HepG2 (cell line): ENCODE data around the gene AP1AR. TPM values are rescaled to one million over a fixed set of nuclear protein-coding genes. Genes with fewer than 3 reads are reported as not detected.
A peak's percentile ranks its signal among the peaks of the same experiment; 100 is the strongest.
"Not testable (repeated sequence)": the region's sequence is repeated elsewhere in the genome, so short reads cannot be mapped to it uniquely, and the experiment has no call there.

ENCODE experiments used
- ATAC-seq: fragments of 200-7000 bp; cut with Tn5 transposase; 3 replicates; pipeline ENCODE4 v1.9.1; 2020; ENCODE audit warnings: mild to moderate bottlenecking, moderate library complexity
- BruUV-seq: library from RNA; stranded (reverse); fragments of 400-500 nt; replicated peaks from 2 replicates; lab custom pipeline; 2021; lab: Mats Ljungman, UMichigan
- CTCF ChIA-PET: fragments of 300-600 bp; formaldehyde crosslinking; extraction: SDS; loops from one replicate; lab custom pipeline; 2021; ENCODE audit warnings: low total read pairs, inconsistent platforms, low intra/inter-chr PET ratio; lab: Yijun Ruan, JAX
- POLR2A ChIA-PET: fragments of 350-600 bp; sonication (Branson Sonifier 250); formaldehyde crosslinking; loops from one replicate; lab custom pipeline; 2020; ENCODE audit warnings: antibody characterized with exemption, inconsistent platforms; lab: Yijun Ruan, JAX
- DNase-seq: peaks from one replicate; pipeline ENCODE4 v3.0.0-alpha.2; 2015; ENCODE audit warnings: low spot score
- FAIRE-seq: peaks from 3 replicates; lab custom pipeline; 2011; peaks lifted over from hg19 to GRCh38; lab: Jason Lieb, UNC
- H2AFZ ChIP-seq: one replicate; pipeline ENCODE4 v1.6.1; 2011; ENCODE audit warnings: low read length, inconsistent platforms
- H3K27ac ChIP-seq: fragments of 300-600 bp; 3 replicates; pipeline ENCODE4 v1.8.0; 2011; ENCODE audit warnings: mixed run types, mild to moderate bottlenecking, mixed read lengths, low read length, inconsistent platforms; ENCODE audit not compliant: insufficient read depth; ENCODE audit errors: extremely low read length
- H3K27me3 ChIP-seq, 2 experiments: fragments of 200-600 bp in 1 of 2; 2 replicates in 1 of 2; 3 replicates in 1 of 2; pipeline versions ENCODE4 v1.6.0 to v1.8.0; 2011; ENCODE audit warnings: low read length in 2 of 2, mild to moderate bottlenecking in 2 of 2, moderate library complexity in 2 of 2, inconsistent platforms in 1 of 2; ENCODE audit not compliant: insufficient read depth in 2 of 2, control insufficient read depth in 1 of 2
- H3K36me3 ChIP-seq, 2 experiments: fragments of 200-600 bp in 1 of 2; replicated peaks in 1 of 2; 2 replicates in 1 of 2; 3 replicates in 1 of 2; pipeline versions ENCODE4 v1.5.1 to v1.8.0; 2011; ENCODE audit warnings: low read length in 2 of 2, inconsistent platforms in 1 of 2; ENCODE audit not compliant: insufficient read depth in 2 of 2, control insufficient read depth in 1 of 2
- H3K4me1 ChIP-seq: 2 replicates; pipeline ENCODE4 v1.5.1; 2012; ENCODE audit warnings: low read length, inconsistent platforms; ENCODE audit not compliant: insufficient read depth
- H3K4me2 ChIP-seq: 2 replicates; pipeline ENCODE4 v1.6.0; 2011; ENCODE audit warnings: low read depth, low read length, inconsistent platforms
- H3K4me3 ChIP-seq, 3 experiments: fragments of 200-600 bp in 1 of 3; sonication (generic), shearing (Covaris generic) in 1 of 3; replicated peaks in 1 of 3; 2 replicates each; pipeline ENCODE4 v1.5.1; 2011 to 2016; ENCODE audit warnings: low read length in 3 of 3, inconsistent platforms in 2 of 3, low read depth in 2 of 3, mild to moderate bottlenecking in 2 of 3, control low read depth in 1 of 3, mixed read lengths in 1 of 3; ENCODE audit not compliant: insufficient read depth in 1 of 3
- H3K79me2 ChIP-seq: one replicate; pipeline ENCODE4 v1.6.1; 2011; ENCODE audit warnings: low read length, inconsistent platforms; ENCODE audit not compliant: insufficient read depth
- H3K9ac ChIP-seq: 2 replicates; pipeline ENCODE4 v1.6.0; 2011; ENCODE audit warnings: mild to moderate bottlenecking, low read depth, low read length, inconsistent platforms; ENCODE audit not compliant: insufficient read depth
- H3K9me3 ChIP-seq: 2 replicates; pipeline ENCODE4 v1.5.1; 2012; ENCODE audit warnings: mild to moderate bottlenecking, low read length
- H4K20me1 ChIP-seq: 2 replicates; pipeline ENCODE4 v1.6.0; 2011; ENCODE audit warnings: inconsistent platforms, mild to moderate bottlenecking, low read length, moderate library complexity; ENCODE audit not compliant: insufficient read depth
- ARNTL ChIP-seq: sonication (generic); formaldehyde crosslinking; IDR thresholded peaks from 2 replicates; pipeline ENCODE4 v1.4.0; 2020; ENCODE audit warnings: mild to moderate bottlenecking, missing genetic modification reagents
- ATF2 ChIP-seq: sonication (generic); formaldehyde crosslinking; IDR thresholded peaks from 2 replicates; pipeline ENCODE4 v1.4.0; 2020; ENCODE audit warnings: missing genetic modification reagents
- CREB3 ChIP-seq: sonication (generic); formaldehyde crosslinking; IDR thresholded peaks from 2 replicates; pipeline ENCODE4 v1.5.0; 2020; ENCODE audit warnings: missing genetic modification reagents
- ELF4 ChIP-seq: sonication (generic); formaldehyde crosslinking; IDR thresholded peaks from 2 replicates; pipeline ENCODE4 v1.5.0; 2020; ENCODE audit warnings: missing genetic modification reagents, mild to moderate bottlenecking, moderate library complexity, borderline replicate concordance
- ETV5 ChIP-seq: IDR thresholded peaks from 2 replicates; pipeline ENCODE4 v1.6.1; 2018; ENCODE audit warnings: missing biosample characterization, missing genetic modification reagents, inconsistent platforms, borderline replicate concordance
- GFI1 ChIP-seq: sonication (generic); formaldehyde crosslinking; IDR thresholded peaks from 2 replicates; pipeline ENCODE4 v1.5.0; 2020; ENCODE audit warnings: missing genetic modification reagents, mild to moderate bottlenecking, borderline replicate concordance
- NR2C2 ChIP-seq: sonication (generic); formaldehyde crosslinking; IDR thresholded peaks from 2 replicates; pipeline ENCODE4 v1.4.0; 2020; ENCODE audit warnings: missing genetic modification reagents, mild to moderate bottlenecking, moderate library complexity, borderline replicate concordance
- TBL1XR1 ChIP-seq: fragments of 150-350 bp; IDR thresholded peaks from 2 replicates; pipeline ENCODE4 v1.6.1; 2014; ENCODE audit warnings: borderline replicate concordance, low read length; ENCODE audit not compliant: partially characterized antibody
- ZNF232 ChIP-seq: sonication (generic); formaldehyde crosslinking; IDR thresholded peaks from 2 replicates; pipeline ENCODE4 v1.4.0; 2020; ENCODE audit warnings: missing genetic modification reagents, borderline replicate concordance
- ZNF567 ChIP-seq: sonication (generic); formaldehyde crosslinking; IDR thresholded peaks from 2 replicates; pipeline ENCODE4 v1.8.1; 2023; ENCODE audit warnings: mild to moderate bottlenecking, missing genetic modification reagents, borderline replicate concordance
- ZNF574 ChIP-seq: sonication (generic); formaldehyde crosslinking; IDR thresholded peaks from 2 replicates; pipeline ENCODE4 v1.4.0; 2020; ENCODE audit warnings: missing genetic modification reagents
- WGBS: methylation state at CpG from one replicate; pipeline ENCODE4 v1.1.6; 2017; ENCODE audit warnings: low lambda C conversion rate; 5-methylcytosine and 5-hydroxymethylcytosine counted together
- in situ Hi-C: cut with HindIII; loops from 2 replicates; pipeline ENCODE4 v1.10.0; 2017; ENCODE audit warnings: low pct_unique_long_range_greater_than_20kb; ENCODE audit not compliant: extremely low pct_ligation_motif_present
- intact Hi-C: fragments of 100-400 bp; cut with micrococcal nuclease; formaldehyde crosslinking; loops from one replicate; pipeline ENCODE4 v1.10.0; 2022; ENCODE audit not compliant: unreplicated experiment
- polyA plus RNA-seq, 8 experiments: library from polyadenylated mRNA; depleted of rRNA in 3 of 8; stranded (reverse) in 7 of 8; unstranded in 1 of 8; fragments of >200 nt; fragmentation: Illumina TruSeq in 4 of 8; extraction: Trizol in 4 of 8; gene quantifications; 2 replicates each; pipeline versions ENCODE4 v1.2.1 to v1.2.3, GENCODE V29; 2011 to 2016; ENCODE audit warnings: low read depth in 4 of 8, missing spikeins in 1 of 8, mixed read lengths in 1 of 8; ENCODE audit not compliant: insufficient read depth in 1 of 8
- total RNA-seq, 5 experiments: library from RNA; depleted of rRNA; stranded (reverse); fragments of >200 nt; fragmentation: Illumina TruSeq; extraction: Trizol; gene quantifications; 2 replicates each; pipeline ENCODE4 v1.2.3, GENCODE V29; 2016; ENCODE audit warnings: low read depth in 1 of 5

Gene AP1AR
- total and polyA plus RNA-seq, 2 of the 13 experiments (the other 11 are each of a cell fraction or from before 2014, with no cell fraction given), result 24.9 to 39.9 TPM

- TF ChIP-seq ATF2 (no peak), NR2C2 (CRISPR knock-in tag) (no peak), TBL1XR1 (no peak), ZNF567 (CRISPR knock-in tag) (no peak)
Measured at GRCh38 chr4:112206431-112206830, 25.2 kb upstream of the AP1AR start (continued).

GRCh38 chr4:112208137-112209095 lies 23.2 kb upstream of the AP1AR start:
- DNase-seq (peak; percentile 95), FAIRE-seq (peak; percentile 77), ATAC-seq (peak; percentile 36; the same call in 1 of the 3 replicates)
- H3K27me3 ChIP-seq, H4K20me1 ChIP-seq, CTCF ChIA-PET, in situ Hi-C loops, H3K79me2 ChIP-seq, H3K36me3 ChIP-seq, H2AFZ ChIP-seq: not testable (repeated sequence)
- H3K4me1 ChIP-seq, result peaks cover 53% of the 10 kb centered on the region
- intact Hi-C loops, result loop anchor here (1.0 to 2.0 kb wide), 2 partner anchors 23 to 62 kb away; partner anchors contain the start of gene AP1AR
- TSS peak; percentile 96 for BruUV-seq
- H3K4me2 ChIP-seq, result peak overlapping the region; percentile 63
- H3K27ac ChIP-seq, result peak overlapping the region; percentile 85
- POLR2A ChIA-PET, result interaction anchor here (0.6 to 3.0 kb wide), 3 partner anchors 18 to 95 kb away, joined by 3 to 25 read pairs (median 5); partner anchors contain the start of gene AP1AR
- WGBS, result 17% methylated on average over 7 of the region's 7 CpGs
- H3K4me3 ChIP-seq, result peak overlapping the region in 1 of 3 experiments; percentile 21; a peak in 1 of 6 replicates
- H3K9ac ChIP-seq, result peak overlapping the region; percentile 3
- peaks cover 11% of the 10 kb centered on the region; the same call in 1 of the 2 replicates for H3K9me3 ChIP-seq
- TF ChIP-seq CREB3 (CRISPR knock-in tag), result 0 out of 2 replicates have a peak, but pooled peaks have one; percentile 47
- TF ChIP-seq ZNF574, result peak; percentile 47
- TF ChIP-seq ZNF567 (CRISPR knock-in tag), result 0 out of 2 replicates have a peak, but pooled peaks have one; percentile 35
- TF ChIP-seq GFI1, result peak; percentile 96
- TF ChIP-seq ETV5, result peak; percentile 63
- peak; percentile 40; the same call in 1 of the 2 replicates for TF ChIP-seq ELF4 (CRISPR knock-in tag)
- peak; percentile 71 for TF ChIP-seq ARNTL (CRISPR knock-in tag)
- 0 out of 2 replicates have a peak, but pooled peaks have one; percentile 40 for TF ChIP-seq ZNF232 (CRISPR knock-in tag)
